HG03135 (cell line): ENCODE data around the gene PDE8B.

Experiments used
- ATAC-seq: cut with Tn5 transposase; IDR thresholded peaks from one replicate; pipeline ENCODE4 v1.9.1; 2021; ENCODE audit warnings: mild to moderate bottlenecking, moderate library complexity; ENCODE audit not compliant: unreplicated experiment

Gene PDE8B

DNA sequence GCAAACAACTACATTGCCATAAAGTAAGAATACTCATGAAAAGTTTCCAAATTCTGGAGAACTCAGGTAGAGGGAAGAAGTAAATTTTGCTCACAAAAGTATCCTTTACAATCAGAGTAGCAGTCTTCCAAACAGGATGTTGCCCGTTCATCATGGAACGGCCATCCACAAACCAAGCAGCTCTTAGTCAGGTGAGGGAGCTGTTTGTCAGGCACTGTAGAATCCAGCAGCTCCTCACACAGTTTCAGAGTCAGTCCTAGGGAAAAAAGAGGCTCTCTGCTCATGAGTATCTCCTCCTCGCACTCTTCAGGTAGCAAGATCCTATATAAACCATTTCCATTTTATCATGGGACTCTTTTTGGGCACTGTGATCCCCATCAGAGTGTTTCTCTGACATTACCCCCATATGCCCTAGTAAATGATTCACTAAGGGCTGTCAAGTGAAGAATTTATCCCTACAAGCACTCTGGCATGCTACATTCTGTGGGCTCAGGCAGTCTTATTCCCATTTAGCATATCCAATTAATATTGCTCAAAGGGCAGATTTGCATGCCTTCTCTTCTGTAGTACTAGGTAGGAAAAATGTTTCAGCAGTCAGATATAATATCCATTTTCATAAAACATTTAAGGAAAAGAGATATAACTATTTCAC lies 183.7 kb downstream of the PDE8B start:
- no peak for ATAC-seq

DNA sequence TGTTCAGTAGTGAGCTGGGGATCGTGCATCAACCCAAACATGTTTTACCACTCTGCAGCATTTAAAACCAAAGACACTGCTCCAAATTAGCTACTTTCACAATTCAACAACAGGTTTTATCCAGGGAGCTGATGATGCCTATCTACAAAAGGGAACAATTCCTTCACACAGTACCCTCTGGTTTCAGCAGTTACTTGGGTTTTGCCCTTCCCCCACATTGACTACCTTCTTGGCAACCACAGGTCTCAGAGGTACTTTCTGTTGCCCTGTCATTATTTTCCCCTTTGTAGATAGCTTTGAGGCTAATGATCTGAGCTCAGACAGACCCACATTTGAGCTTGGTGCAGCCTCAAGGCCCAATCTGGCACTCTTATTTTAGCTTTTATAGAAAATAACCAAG lies 185.5 kb downstream of the PDE8B start:
- no peak for ATAC-seq

GRCh38 chr5:77397686-77398292 lies 187.3 kb downstream of the PDE8B start:
- ATAC-seq = no peak

GRCh38 chr5:77398458-77398857 lies 188.0 kb downstream of the PDE8B start:
- ATAC-seq = no peak

DNA sequence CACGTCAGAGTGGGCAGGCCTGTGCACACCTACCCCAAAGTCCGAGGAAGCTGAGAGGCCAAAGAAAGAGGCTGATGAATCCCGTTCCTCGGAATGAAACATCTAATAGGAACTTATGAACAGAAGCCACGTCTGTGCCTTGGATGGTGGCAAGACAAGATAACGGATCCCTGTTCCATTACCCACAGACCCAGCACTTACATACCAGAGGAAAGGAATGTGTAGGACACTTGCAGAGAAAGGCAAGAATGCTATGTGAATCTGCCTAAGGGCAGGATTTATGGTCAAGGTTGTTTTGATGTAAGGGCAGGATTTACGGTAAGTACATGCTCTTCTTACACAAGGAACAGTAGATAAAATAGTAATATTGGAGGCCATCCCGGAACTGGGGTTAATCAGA lies 188.4 kb downstream of the PDE8B start:
- ATAC-seq = no peak

DNA sequence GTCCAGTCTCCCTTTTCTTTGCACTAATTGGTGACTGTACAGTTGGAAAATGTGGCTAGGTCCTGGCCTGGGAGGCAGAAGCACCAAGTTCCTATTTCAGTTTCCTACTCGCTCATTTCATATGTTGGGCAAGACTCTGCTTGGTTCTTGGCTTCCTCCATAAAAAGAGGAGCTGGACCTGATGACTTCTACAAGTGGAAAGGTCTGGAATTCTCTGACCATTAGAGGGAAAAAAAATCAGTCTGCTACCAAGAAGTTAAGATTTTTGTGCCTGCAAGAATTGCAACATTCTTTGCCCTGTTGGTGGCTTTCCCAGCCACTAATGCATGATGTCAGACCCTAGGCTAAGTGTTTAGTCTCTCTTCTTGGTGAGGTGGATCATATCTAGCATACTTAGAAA lies 190.2 kb downstream of the PDE8B start:
- no peak for ATAC-seq

DNA sequence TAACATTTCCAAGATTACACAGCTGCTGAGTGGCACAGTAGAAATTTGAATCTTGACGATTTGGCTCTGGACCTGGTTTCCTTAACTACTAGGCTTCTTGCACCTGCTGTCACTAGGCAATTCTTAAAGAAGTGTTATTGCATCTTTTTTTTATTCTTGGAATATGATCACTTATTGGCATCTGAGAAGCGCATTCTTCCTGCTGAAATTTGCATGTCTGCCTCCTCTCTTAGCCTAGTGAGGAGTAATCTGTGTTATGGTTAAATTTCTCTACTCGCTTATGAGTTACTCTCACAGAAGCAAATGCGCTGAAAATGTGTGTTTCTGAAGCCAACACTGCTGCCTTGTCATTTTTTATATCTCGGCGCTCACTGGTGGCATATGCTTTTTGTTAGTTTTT lies 192.3 kb downstream of the PDE8B start:
- no peak for ATAC-seq

GRCh38 chr5:77407152-77407551 lies 196.7 kb downstream of the PDE8B start:
- no peak for ATAC-seq

GRCh38 chr5:77409870-77410621 lies 199.6 kb downstream of the PDE8B start:
- ATAC-seq = no peak

DNA sequence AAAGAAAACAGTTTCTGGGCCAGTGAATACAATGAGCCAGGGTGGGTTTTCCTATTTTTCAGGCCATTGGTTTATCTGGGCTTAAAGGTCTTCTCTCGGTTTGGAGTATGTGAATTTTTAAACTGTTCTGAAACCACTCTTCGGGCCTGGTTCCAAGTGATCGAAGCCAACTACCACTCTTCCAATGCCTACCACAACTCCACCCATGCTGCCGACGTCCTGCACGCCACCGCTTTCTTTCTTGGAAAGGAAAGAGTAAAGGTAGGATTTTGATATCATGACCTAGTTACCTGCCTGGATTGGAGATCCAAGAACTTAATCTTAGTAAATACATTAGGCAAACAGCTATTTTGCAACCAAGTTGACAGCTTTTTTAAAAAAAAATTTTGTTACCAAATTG lies 202.6 kb downstream of the PDE8B start:
- ATAC-seq = no peak

GRCh38 chr5:77418162-77418561 lies 207.7 kb downstream of the PDE8B start:
- ATAC-seq = no peak

DNA sequence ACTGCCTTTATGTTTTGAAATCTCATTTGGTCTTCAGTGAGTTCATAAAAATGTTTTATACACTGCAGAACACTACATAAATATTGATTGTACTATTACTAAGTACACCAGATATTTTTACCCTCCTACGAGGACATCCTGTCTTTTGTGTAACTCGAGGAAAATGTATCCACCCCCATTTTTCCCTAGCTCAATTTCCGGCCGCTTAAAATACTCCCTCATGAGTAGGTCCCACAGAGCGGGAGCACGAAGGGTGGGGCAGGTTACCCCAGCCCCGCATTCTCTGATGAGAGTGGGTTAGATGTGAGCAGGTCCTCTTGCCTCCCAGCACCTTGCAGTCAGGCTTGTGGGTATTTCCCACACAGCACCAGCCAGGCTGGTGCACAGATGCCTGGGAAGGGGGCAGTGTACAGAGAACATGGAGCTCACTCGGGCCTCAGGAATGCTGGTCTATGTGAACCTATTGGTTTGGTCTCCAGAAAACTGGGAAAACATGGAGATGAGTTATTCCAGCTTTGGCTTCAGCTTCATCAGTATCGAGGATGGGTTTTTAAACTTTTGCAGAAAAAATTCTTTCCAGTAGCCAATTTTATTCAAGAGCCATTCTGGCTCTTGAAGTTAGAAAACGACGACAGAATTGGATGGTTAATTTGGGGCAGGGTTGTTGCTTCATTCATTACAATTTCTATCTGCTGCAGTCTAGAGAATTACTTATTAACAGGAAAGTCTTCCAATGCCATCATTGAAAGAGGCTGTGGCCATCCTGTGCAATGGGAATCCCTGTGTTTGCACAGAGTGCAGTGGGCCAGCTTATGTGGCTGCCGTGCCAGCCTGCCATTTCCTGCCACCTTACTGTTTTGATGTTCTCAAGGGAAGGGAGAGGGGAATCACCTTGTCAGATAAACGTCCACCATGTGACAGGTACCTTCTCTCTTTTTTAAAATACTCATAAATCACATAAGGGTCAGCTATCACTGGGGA lies 208.4 kb downstream of the PDE8B start:
- ATAC-seq = no peak

DNA sequence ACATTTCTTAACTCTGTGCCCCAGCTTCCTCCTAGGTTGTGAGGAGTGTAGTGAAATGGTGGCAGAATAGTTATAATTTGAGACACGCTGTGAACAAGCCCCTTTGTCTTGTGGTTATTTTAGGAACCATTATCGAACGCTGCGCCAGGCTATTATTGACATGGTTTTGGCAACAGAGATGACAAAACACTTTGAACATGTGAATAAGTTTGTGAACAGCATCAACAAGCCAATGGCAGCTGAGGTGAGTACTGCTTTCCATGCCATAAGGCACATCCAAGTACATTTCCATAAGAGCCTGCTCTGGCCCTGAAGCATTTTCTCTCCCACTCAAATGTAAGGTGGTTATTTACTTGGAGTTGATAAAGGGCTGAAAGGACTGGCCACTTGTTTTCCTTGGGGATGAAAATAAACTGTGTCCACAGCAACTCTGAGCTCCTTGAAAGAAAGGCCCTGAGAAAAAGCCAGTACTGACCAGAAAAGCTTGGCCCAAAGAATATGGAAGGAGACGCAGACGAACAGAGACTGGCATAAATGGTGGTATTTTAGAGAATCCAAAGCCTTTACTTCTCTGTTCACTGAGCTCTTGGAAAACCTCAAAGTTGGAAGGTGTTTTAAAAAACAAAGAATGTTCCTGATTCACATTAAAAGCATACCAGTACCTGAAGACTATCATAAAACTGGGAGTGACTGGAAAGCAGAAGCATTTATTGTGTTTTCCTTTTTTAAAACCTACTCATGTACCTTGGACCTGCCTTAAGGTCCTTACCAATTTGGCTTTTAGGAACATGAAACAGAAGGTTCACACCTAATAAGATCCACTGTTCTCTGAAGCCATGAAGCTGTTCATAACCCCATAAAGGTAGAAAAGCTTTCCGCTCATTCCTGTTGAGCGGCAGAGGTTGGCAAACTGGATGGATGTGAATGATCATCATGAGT lies 209.4 kb downstream of the PDE8B start:
- no peak for ATAC-seq

DNA sequence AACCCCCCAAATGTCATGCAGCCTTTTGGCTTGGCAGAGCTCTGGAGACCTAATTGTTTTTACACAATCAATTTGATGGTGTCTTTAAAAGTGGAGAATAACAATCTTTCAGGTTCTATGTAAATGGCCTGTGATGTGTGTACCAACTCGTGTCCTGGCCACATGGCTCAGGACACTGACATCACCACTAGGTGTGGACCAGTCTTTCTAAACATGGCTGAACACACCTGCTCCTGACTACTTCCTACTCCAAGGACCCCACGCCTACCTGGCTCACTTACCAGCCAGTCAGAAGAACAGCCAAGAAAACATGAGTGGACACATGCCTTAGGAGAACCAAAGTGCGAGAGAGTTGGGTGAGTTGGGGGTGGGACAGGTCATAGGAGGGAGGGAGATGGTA lies 210.5 kb downstream of the PDE8B start:
- ATAC-seq = no peak

GRCh38 chr5:77423022-77423750 lies 212.7 kb downstream of the PDE8B start:
- no peak for ATAC-seq

DNA sequence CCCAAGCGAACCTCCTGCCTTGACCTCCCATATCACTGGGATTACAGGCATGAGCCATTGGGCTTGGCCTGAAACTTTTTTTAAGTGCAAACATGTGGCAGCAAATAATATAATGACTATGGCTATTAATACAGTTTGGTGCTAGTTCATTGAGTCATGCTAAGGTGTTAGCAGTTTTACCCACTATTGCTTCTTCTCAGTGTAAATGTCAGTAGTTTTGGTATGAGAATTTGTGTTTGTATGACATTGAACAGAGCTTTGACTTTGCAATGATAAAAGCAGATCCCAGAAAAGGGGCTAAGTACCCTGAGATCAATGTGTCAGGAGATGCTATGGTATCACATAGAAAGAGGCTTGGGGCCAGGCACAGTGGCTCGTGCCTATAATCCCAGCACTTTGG lies 214.4 kb downstream of the PDE8B start:
- ATAC-seq = no peak

DNA sequence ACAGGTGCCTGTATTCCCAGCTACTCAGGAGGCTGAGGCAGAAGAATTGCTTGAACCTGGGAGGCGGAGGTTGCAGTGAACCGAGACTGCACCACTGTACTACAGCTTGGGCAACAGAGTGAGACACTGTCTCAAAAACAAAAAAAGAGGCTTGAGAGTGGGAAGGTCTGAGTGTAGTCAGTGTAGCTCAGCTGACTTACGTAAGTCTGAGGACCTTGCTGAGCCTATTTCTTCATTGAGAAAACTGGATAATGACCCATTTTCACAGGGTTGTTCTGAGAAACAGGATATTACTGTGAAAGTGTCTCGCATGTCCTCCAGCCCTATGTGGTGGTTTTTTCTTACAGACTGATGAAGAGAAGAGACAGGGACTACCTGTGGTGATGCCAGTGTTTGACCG lies 214.9 kb downstream of the PDE8B start:
- no peak for ATAC-seq

- no peak for ATAC-seq
Observed at GRCh38 chr5:77425998-77426659, 215.6 kb downstream of the PDE8B start.

- ATAC-seq = no peak
Observed at GRCh38 chr5:77426670-77427069, 216.2 kb downstream of the PDE8B start.
